DMS 273 (cell line): ENCODE results near the gene SERINC2.
A peak's percentile ranks its signal among the peaks of the same experiment; 100 is the strongest.
"Not testable (repeated sequence)": the region's sequence is repeated elsewhere in the genome, so short reads cannot be mapped to it uniquely, and the experiment has no call there.

Source experiments
- DNase-seq: peaks from one replicate; lab custom pipeline; 2025; ENCODE audit not compliant: unreplicated experiment; lab: John Stamatoyannopoulos, UW

The SERINC2 gene

GRCh38 chr1:31453384-31454079 is 40.5 kb downstream of the SERINC2 start:
- DNase-seq, result no peak

GRCh38 chr1:31458287-31458896 is 45.4 kb downstream of the SERINC2 start:
- no peak for DNase-seq

- DNase-seq, result peak; percentile 72
These were observed 47.0 kb downstream of the SERINC2 start for GRCh38 chr1:31460027-31460426.

- DNase-seq, result no peak
These were observed 54.1 kb downstream of the SERINC2 start for GRCh38 chr1:31467005-31467674.

- no peak for DNase-seq
These were observed 57.8 kb downstream of the SERINC2 start for GRCh38 chr1:31470794-31471315.

- peak; percentile 16 for DNase-seq
These were observed 58.7 kb downstream of the SERINC2 start for GRCh38 chr1:31471452-31472313.

GRCh38 chr1:31472314-31472651 is 59.3 kb downstream of the SERINC2 start:
- DNase-seq, result not testable (repeated sequence)

GRCh38 chr1:31472673-31473072 is 59.7 kb downstream of the SERINC2 start:
- not testable (repeated sequence) for DNase-seq

GRCh38 chr1:31473508-31473907 is 60.5 kb downstream of the SERINC2 start:
- DNase-seq, result not testable (repeated sequence)

GRCh38 chr1:31474567-31474966 is 61.6 kb downstream of the SERINC2 start:
- DNase-seq, result not testable (repeated sequence)

- peak; percentile 92 for DNase-seq
These were observed 64.2 kb downstream of the SERINC2 start for GRCh38 chr1:31476891-31477846.

- peak; percentile 37 for DNase-seq
These were observed 65.2 kb downstream of the SERINC2 start for GRCh38 chr1:31478167-31478566.

- no peak for DNase-seq
These were observed 66.8 kb downstream of the SERINC2 start for GRCh38 chr1:31479811-31480210.

GRCh38 chr1:31480426-31480825 is 67.4 kb downstream of the SERINC2 start:
- not testable (repeated sequence) for DNase-seq

- peak; percentile 33 for DNase-seq
These were observed 69.5 kb downstream of the SERINC2 start for GRCh38 chr1:31482482-31483011.

GRCh38 chr1:31483012-31483946 is 70.3 kb downstream of the SERINC2 start:
- peak; percentile 96 for DNase-seq
